Measurements from ENCODE around the gene MPC2.

GRCh38 chr1:167910530-167910929 is 26.3 kb downstream of the MPC2 start:
- TF ChIP-seq ELF4 (IDR thresholded peaks at IDR 0.05) = no peak
- TF ChIP-seq SUZ12 (IDR thresholded peaks at IDR 0.05) = no peak
